DND-41 (cell line): Measurements from ENCODE around the gene ARHGEF7.

Experiments used
- ATAC-seq: fragments of 200-7000 bp; cut with Tn5 transposase; 3 replicates; pipeline ENCODE4 v1.9.1; 2021; ENCODE audit warnings: low read depth; ENCODE audit not compliant: insufficient read depth
- DNase-seq: peaks from one replicate; pipeline ENCODE4 v3.0.0-alpha.2; 2020
- H2AFZ ChIP-seq: 2 replicates; pipeline ENCODE4 v1.6.0; 2012; ENCODE audit warnings: low read depth, low read length
- H3K27ac ChIP-seq: 2 replicates; pipeline ENCODE4 v1.5.1; 2012; ENCODE audit warnings: low read length, inconsistent platforms
- H3K27me3 ChIP-seq: fragments of 200-600 bp; sonication (generic); 2 replicates; pipeline ENCODE4 v1.6.0; 2012; ENCODE audit warnings: low read length, mild to moderate bottlenecking, inconsistent platforms; ENCODE audit not compliant: insufficient read depth, poor library complexity
- H3K36me3 ChIP-seq: 2 replicates; pipeline ENCODE4 v1.5.1; 2012; ENCODE audit warnings: low read length, inconsistent platforms; ENCODE audit not compliant: insufficient read depth
- H3K4me1 ChIP-seq: 2 replicates; pipeline ENCODE4 v1.5.1; 2012; ENCODE audit warnings: mild to moderate bottlenecking, low read length; ENCODE audit not compliant: insufficient read depth
- H3K4me2 ChIP-seq: 2 replicates; pipeline ENCODE4 v1.6.0; 2012; ENCODE audit warnings: mild to moderate bottlenecking, moderate library complexity, low read length, inconsistent platforms; ENCODE audit not compliant: insufficient read depth
- H3K4me3 ChIP-seq, 2 experiments: fragments of 200-600 bp in 1 of 2; shearing (Covaris generic) in 1 of 2; 2 replicates each; pipeline ENCODE4 v1.5.1; 2012 to 2016; ENCODE audit warnings: inconsistent platforms in 2 of 2, low read length in 2 of 2, mild to moderate bottlenecking in 2 of 2, low read depth in 1 of 2, moderate library complexity in 1 of 2
- H3K79me2 ChIP-seq: 2 replicates; pipeline ENCODE4 v1.6.0; 2012; ENCODE audit warnings: low read length, inconsistent platforms; ENCODE audit not compliant: insufficient read depth
- H3K9ac ChIP-seq: 2 replicates; pipeline ENCODE4 v1.6.0; 2012; ENCODE audit warnings: low read depth, mild to moderate bottlenecking, inconsistent platforms, low read length, moderate library complexity
- H3K9me3 ChIP-seq: 2 replicates; pipeline ENCODE4 v1.5.1; 2012; ENCODE audit warnings: low read length, moderate library complexity, mild to moderate bottlenecking, inconsistent platforms; ENCODE audit not compliant: insufficient read depth, severe bottlenecking
- H4K20me1 ChIP-seq: 2 replicates; pipeline ENCODE4 v1.6.0; 2012; ENCODE audit warnings: low read length; ENCODE audit not compliant: insufficient read depth
- EZH2 ChIP-seq: IDR thresholded peaks from 3 replicates; pipeline ENCODE4 v1.6.1; 2012; ENCODE audit warnings: borderline replicate concordance, low read depth, mild to moderate bottlenecking, moderate library complexity, low read length, inconsistent platforms; ENCODE audit not compliant: severe bottlenecking
- TF ChIP-seq, protein P1 (sequence below): IDR thresholded peaks from 2 replicates; pipeline ENCODE4 v1.5.1; 2012; ENCODE audit warnings: borderline replicate concordance, low read length, moderate library complexity, mild to moderate bottlenecking; ENCODE audit not compliant: poor library complexity, severe bottlenecking; ENCODE audit errors: extremely low read depth

Gene ARHGEF7

GRCh38 chr13:111092685-111093084 lies 22.4 kb upstream of the ARHGEF7 start:
- H3K9ac ChIP-seq, result no peak overlapping the region
- no peak overlapping the region for H3K4me3 ChIP-seq
- H2AFZ ChIP-seq, result no peak overlapping the region
- TF ChIP-seq, protein P1, sequence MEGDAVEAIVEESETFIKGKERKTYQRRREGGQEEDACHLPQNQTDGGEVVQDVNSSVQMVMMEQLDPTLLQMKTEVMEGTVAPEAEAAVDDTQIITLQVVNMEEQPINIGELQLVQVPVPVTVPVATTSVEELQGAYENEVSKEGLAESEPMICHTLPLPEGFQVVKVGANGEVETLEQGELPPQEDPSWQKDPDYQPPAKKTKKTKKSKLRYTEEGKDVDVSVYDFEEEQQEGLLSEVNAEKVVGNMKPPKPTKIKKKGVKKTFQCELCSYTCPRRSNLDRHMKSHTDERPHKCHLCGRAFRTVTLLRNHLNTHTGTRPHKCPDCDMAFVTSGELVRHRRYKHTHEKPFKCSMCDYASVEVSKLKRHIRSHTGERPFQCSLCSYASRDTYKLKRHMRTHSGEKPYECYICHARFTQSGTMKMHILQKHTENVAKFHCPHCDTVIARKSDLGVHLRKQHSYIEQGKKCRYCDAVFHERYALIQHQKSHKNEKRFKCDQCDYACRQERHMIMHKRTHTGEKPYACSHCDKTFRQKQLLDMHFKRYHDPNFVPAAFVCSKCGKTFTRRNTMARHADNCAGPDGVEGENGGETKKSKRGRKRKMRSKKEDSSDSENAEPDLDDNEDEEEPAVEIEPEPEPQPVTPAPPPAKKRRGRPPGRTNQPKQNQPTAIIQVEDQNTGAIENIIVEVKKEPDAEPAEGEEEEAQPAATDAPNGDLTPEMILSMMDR, result no peak
- TF ChIP-seq EZH2, result no peak
- no peaks in the 10 kb centered on the region for H3K36me3 ChIP-seq
- H3K27ac ChIP-seq, result no peak overlapping the region
- no peak for DNase-seq
- no peak overlapping the region for H3K4me2 ChIP-seq
- H4K20me1 ChIP-seq, result no peaks in the 10 kb centered on the region
- peaks cover 17% of the 10 kb centered on the region for H3K27me3 ChIP-seq
- no peaks in the 10 kb centered on the region for H3K9me3 ChIP-seq
- no peak for ATAC-seq
- H3K4me1 ChIP-seq, result no peaks in the 10 kb centered on the region
- no peaks in the 10 kb centered on the region for H3K79me2 ChIP-seq

DNA sequence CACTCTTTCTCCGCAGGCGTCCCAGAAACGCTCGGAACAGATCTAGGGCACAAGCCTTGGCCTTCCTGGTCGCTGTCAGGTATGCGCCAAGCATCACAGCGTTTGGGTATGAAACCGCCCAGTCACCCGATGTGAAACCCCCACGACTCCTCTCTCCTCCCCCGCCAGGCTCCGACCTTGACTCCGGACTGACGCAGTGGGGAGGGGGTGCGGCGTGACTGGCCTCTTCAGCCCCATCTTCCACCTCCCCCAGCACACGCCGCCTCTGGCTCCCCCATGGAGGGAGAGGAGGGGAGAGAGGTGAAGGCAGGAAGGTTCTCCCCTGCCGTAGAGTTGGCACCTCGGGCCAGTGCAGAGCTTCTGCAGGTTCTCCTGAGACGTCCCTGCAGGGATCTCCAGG lies 22.0 kb upstream of the ARHGEF7 start:
- Histone ChIP-seq H3K27ac (no peak overlapping the region), H3K4me1 (no peaks in the 10 kb centered on the region)

GRCh38 chr13:111093634-111094033 lies 21.5 kb upstream of the ARHGEF7 start:
- Histone ChIP-seq H3K36me3 (no peaks in the 10 kb centered on the region), H3K9me3 (no peaks in the 10 kb centered on the region), H3K4me3 (no peak overlapping the region), H3K27ac (no peak overlapping the region), H4K20me1 (no peaks in the 10 kb centered on the region), H3K9ac (no peak overlapping the region), H3K4me1 (no peaks in the 10 kb centered on the region), H2AFZ (no peak overlapping the region), H3K4me2 (no peak overlapping the region), H3K79me2 (no peaks in the 10 kb centered on the region), H3K27me3 (peaks cover 21% of the 10 kb centered on the region)
- DNase-seq, result no peak
- no peak for TF ChIP-seq EZH2
- TF ChIP-seq, protein P1, result no peak
- no peak for ATAC-seq

More for the DNA sequence above, 22.0 kb upstream of the ARHGEF7 start:
- Histone ChIP-seq H3K9ac (no peak overlapping the region), H3K4me2 (no peak overlapping the region), H3K27me3 (peaks cover 21% of the 10 kb centered on the region), H3K36me3 (no peaks in the 10 kb centered on the region), H2AFZ (no peak overlapping the region), H3K4me3 (no peak overlapping the region), H3K79me2 (no peaks in the 10 kb centered on the region), H4K20me1 (no peaks in the 10 kb centered on the region), H3K9me3 (no peaks in the 10 kb centered on the region)
- TF ChIP-seq EZH2, result no peak
- TF ChIP-seq, protein P1, result no peak
- DNase-seq (no peak), ATAC-seq (no peak)
